ENCODE data around the gene ATP7B. TPM values are rescaled to one million over a fixed set of nuclear protein-coding genes. Genes with fewer than 3 reads are reported as not detected.

The ATP7B gene
- total RNA-seq, 2 experiments from 2014 or later = 0.85 to 1.2 TPM

DNA sequence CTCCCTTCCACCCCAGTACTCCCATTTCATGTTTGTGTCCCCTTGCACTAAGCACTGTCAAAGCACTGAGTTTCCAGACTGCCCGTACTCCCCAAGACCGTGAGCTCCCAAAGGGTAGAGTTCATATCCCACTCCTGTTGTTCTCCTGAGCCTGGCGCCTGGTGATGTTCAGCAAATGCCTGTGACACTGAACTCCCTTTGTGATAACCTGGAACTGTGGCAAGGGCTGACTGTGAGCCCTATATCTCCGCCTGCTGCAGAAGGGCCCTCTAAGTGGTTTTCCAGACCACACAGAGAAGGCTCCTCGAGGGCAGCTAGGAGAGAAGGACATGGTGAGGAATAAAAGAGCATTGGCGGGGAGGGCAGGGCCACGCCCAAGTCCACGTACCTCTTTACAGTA lies 67.5 kb downstream of the ATP7B start:
- H3K4me1 ChIP-seq (ENCODE audit: insufficient read depth, low read length) = peaks cover 46% of the 10 kb centered on the region
- POLR2A ChIA-PET = no interaction called here
- Mint-ChIP-seq H3K27me3 (no peaks in the 10 kb centered on the region), H3K9me3 (no peaks in the 10 kb centered on the region), H3K36me3 (ENCODE audit: low read depth) (no peaks in the 10 kb centered on the region), H3K4me3 (peak overlapping the region; percentile 87), H3K27ac (peak overlapping the region; percentile 85), H3K4me1 (ENCODE audit: low read depth) (peaks cover 70% of the 10 kb centered on the region)
- no peaks in the 10 kb centered on the region for H3K36me3 ChIP-seq (ENCODE audit: insufficient read depth, low read length)
- TF ChIP-seq, protein P1, sequence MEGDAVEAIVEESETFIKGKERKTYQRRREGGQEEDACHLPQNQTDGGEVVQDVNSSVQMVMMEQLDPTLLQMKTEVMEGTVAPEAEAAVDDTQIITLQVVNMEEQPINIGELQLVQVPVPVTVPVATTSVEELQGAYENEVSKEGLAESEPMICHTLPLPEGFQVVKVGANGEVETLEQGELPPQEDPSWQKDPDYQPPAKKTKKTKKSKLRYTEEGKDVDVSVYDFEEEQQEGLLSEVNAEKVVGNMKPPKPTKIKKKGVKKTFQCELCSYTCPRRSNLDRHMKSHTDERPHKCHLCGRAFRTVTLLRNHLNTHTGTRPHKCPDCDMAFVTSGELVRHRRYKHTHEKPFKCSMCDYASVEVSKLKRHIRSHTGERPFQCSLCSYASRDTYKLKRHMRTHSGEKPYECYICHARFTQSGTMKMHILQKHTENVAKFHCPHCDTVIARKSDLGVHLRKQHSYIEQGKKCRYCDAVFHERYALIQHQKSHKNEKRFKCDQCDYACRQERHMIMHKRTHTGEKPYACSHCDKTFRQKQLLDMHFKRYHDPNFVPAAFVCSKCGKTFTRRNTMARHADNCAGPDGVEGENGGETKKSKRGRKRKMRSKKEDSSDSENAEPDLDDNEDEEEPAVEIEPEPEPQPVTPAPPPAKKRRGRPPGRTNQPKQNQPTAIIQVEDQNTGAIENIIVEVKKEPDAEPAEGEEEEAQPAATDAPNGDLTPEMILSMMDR (IDR thresholded peaks at IDR 0.05) = no peak
- CTCF ChIA-PET = no interaction called here
- ATAC-seq (ENCODE audit: poor library complexity) (no peak), DNase-seq (no peak)
- no peak overlapping the region for H3K4me3 ChIP-seq (ENCODE audit: low read length)
- intact Hi-C loops (cut with DNase I, micrococcal nuclease) = no loop called here
- peaks cover 0 to 1% of the 10 kb centered on the region in 2 experiments for H3K9me3 ChIP-seq (ENCODE audit: control insufficient read depth in 1 of 2, insufficient read depth in 1 of 2, low read length in 2 of 2)
- no peak overlapping the region for H3K27ac ChIP-seq (ENCODE audit: low read depth in 1 of 2, low read length in 2 of 2)
- H3K27me3 ChIP-seq (ENCODE audit: control insufficient read depth in 1 of 2, insufficient read depth in 2 of 2, low read length in 2 of 2) = no peaks in the 10 kb centered on the region

DNA sequence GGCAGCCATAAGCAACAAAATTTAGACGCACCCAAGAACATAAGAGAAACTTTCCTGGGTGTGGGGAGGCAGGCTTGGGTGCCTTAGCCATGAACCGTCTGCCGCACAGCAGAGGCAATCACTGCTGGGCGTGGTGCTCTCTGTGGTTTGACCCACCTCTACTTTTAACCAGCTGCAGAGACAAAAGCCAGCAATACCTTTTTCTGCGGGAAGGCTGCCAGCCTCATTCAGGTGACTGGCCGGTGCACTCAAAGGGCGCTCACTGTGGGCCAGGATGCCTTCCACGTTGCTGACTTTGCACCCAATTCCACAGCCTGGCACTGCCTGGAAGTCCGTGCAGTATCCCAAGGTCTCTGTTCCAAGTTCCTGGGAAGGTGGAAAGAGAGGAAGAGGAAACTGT lies 69.1 kb downstream of the ATP7B start:
- Mint-ChIP-seq H3K36me3 (ENCODE audit: low read depth) (no peaks in the 10 kb centered on the region), H3K27me3 (no peaks in the 10 kb centered on the region), H3K4me3 (peak overlapping the region; percentile 87), H3K4me1 (ENCODE audit: low read depth) (peaks cover 78% of the 10 kb centered on the region), H3K9me3 (no peaks in the 10 kb centered on the region), H3K27ac (peak overlapping the region; percentile 85)
- Histone ChIP-seq H3K36me3 (ENCODE audit: insufficient read depth, low read length) (no peaks in the 10 kb centered on the region), H3K4me1 (ENCODE audit: insufficient read depth, low read length) (peaks cover 61% of the 10 kb centered on the region), H3K9me3 (ENCODE audit: control insufficient read depth in 1 of 2, insufficient read depth in 1 of 2, low read length in 2 of 2) (no peaks in the 10 kb centered on the region), H3K27me3 (ENCODE audit: control insufficient read depth in 1 of 2, insufficient read depth in 2 of 2, low read length in 2 of 2) (no peaks in the 10 kb centered on the region), H3K4me3 (ENCODE audit: low read length) (peak overlapping the region; percentile 33), H3K27ac (ENCODE audit: low read depth in 1 of 2, low read length in 2 of 2) (no peak overlapping the region)
- intact Hi-C loops (cut with DNase I, micrococcal nuclease) = no loop called here
- peak; percentile 17 to 70 (median 37) for DNase-seq
- POLR2A ChIA-PET = interaction anchor here (0.9 to 1.2 kb wide), 2 partner anchors 9 to 43 kb away, joined by 3 to 5 read pairs; no protein-coding TSS in a partner anchor
- ATAC-seq (ENCODE audit: poor library complexity) = peak; percentile 93
- TF ChIP-seq, protein P1 (IDR thresholded peaks at IDR 0.05) = no peak
- CTCF ChIA-PET = no interaction called here

DNA sequence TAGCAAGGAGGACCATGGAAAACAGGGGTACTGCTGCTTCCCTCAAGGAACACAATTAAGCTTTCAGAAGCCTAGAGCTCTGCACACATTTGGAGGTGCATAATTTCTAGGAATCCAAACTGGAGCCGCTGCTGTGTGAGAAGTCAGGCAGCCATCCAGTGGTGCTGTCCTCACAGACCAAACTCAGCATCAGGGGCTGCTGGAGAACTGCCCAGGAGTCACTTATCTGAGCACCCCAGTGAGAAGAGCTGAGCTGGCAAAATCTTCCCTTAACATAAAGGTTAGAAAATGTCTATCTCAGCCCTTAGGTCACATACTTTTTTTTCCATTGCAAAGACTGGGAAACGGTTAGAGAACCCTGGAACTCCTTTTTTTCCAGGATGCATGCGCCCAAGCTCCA lies 72.8 kb downstream of the ATP7B start:
- H3K27ac ChIP-seq (ENCODE audit: low read depth in 1 of 2, low read length in 2 of 2) = no peak overlapping the region
- TF ChIP-seq, protein P1 (IDR thresholded peaks at IDR 0.05) = no peak
- intact Hi-C loops (cut with DNase I, micrococcal nuclease) = no loop called here
- Mint-ChIP-seq H3K4me1 (ENCODE audit: low read depth) (peaks cover 56% of the 10 kb centered on the region), H3K27me3 (no peaks in the 10 kb centered on the region), H3K36me3 (ENCODE audit: low read depth) (no peaks in the 10 kb centered on the region), H3K27ac (peak overlapping the region; percentile 45), H3K4me3 (no peak overlapping the region), H3K9me3 (no peaks in the 10 kb centered on the region)
- no peaks in the 10 kb centered on the region for H3K27me3 ChIP-seq (ENCODE audit: control insufficient read depth in 1 of 2, insufficient read depth in 2 of 2, low read length in 2 of 2)
- no peaks in the 10 kb centered on the region for H3K9me3 ChIP-seq (ENCODE audit: control insufficient read depth in 1 of 2, insufficient read depth in 1 of 2, low read length in 2 of 2)
- no peak overlapping the region for H3K4me3 ChIP-seq (ENCODE audit: low read length)
- no peaks in the 10 kb centered on the region for H3K36me3 ChIP-seq (ENCODE audit: insufficient read depth, low read length)
- ChIA-PET POLR2A (interaction anchor here (0.8 kb wide), 1 partner anchor 11 kb away, joined by 4 read pairs; no protein-coding TSS in a partner anchor), CTCF (no interaction called here)
- ATAC-seq (ENCODE audit: poor library complexity) (no peak), DNase-seq (no peak)
- H3K4me1 ChIP-seq (ENCODE audit: insufficient read depth, low read length) = peaks cover 51% of the 10 kb centered on the region

Data from CD4-positive, alpha-beta T cell (primary cell).